ENCODE measurements around the gene PLCZ1.
"Not testable (repeated sequence)": the region's sequence is repeated elsewhere in the genome, so short reads cannot be mapped to it uniquely, and the experiment has no call there.

The PLCZ1 gene, protein sequence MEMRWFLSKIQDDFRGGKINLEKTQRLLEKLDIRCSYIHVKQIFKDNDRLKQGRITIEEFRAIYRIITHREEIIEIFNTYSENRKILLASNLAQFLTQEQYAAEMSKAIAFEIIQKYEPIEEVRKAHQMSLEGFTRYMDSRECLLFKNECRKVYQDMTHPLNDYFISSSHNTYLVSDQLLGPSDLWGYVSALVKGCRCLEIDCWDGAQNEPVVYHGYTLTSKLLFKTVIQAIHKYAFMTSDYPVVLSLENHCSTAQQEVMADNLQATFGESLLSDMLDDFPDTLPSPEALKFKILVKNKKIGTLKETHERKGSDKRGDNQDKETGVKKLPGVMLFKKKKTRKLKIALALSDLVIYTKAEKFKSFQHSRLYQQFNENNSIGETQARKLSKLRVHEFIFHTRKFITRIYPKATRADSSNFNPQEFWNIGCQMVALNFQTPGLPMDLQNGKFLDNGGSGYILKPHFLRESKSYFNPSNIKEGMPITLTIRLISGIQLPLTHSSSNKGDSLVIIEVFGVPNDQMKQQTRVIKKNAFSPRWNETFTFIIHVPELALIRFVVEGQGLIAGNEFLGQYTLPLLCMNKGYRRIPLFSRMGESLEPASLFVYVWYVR

DNA sequence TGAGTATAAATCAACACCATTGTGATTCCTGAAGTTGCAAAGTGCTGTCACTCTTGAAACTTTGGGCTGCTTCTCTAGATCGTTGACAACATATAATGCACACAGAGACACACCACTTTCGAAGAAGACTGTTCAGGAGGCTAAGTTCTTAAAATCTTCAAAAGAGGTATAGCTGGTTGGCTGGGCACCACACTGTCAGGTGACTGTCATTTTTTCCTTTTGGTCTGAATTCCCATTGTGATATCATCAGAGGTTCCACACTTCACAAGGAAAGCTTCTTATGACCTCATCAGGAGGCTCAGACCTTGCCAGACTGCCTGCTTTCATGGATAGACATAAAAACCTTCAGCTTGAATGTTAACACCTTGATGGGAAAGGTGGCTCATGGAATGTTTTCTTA lies at the start of gene PLCZ1, which contains the start of gene CAPZA3:
Gene PLCZ1 (minus strand): TSS at position 194 of the 400 bp plus-strand sequence. CDS start 641 bp downstream, outside the sequence.
Gene CAPZA3 (plus strand): TSS at position 301 of the 400 bp plus-strand sequence. CDS start 150 bp downstream, outside the sequence.
- no peak for DNase-seq

DNA sequence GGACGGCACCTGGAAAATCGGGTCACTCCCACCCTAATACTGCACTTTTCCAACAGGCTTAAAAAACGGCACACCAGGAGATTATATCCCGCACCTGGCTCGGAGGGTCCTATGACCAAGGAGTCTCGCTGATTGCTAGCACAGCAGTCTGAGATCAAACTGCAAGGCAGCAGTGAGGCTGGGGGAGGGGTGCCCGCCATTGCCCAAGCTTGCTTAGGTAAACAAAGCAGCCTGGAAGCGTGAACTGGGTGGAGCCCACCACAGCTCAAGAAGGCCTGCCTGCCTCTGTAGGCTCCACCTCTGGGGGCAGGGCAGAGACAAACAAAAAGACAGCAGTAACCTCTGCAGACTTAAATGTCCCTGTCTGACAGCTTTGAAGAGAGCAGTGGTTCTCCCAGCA lies 47.7 kb upstream of the PLCZ1 start:
- not testable (repeated sequence) for DNase-seq

DNA sequence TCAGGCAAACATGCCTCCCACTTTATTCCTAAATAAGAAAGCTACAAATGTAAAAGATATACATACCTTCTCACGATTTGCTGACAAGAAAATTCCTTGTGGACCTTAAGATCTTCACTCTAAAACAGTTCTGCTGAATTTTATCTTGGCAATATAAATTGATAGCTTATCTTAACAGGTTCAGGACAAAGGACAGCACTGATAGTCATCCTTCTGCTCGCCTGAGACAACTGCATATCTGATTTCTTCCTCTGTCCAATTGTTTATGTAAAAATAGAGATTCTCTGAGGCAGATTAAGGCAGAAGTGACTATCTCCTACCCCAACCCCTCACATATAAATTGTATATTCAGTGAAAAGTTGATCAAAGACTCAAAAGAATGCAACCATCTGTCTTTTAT lies 45.0 kb upstream of the PLCZ1 start:
- no peak for DNase-seq

DNA sequence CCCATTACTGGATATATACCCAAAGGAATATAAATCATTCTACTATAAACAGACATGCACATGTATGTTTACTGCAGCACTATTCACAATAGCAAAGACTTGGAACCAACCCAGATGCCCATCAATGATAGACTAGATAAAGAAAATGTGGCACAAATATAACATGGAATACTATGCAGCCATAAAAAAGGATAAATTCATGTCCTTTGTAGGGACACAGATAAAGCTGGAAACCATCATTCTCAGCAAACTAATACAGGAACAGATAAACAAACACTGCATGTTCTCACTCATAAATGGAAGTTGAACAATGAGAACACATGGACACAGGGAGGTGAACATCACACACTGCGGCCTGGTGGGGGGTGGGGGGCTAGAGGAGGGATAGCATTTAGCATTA lies 28.7 kb upstream of the PLCZ1 start:
- not testable (repeated sequence) for DNase-seq

DNA sequence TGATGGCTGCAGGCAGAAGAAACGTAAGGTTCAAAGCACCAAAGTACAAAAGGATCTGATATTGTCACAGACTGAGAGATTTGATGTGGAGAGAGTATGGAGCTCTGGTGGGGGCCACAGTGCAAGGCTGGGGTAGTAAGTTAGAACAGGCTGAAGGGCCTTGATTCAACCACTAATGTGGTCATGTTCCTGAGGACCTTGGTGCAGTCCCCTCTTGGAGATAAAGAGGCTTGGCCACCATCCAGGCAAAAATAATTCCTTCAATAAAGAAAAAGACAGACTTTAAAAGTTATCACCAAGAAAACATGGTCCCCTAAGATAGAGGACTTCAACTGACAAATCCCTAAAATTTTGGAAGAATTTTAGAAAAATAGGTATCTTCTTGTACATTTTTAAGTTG lies 17.5 kb upstream of the PLCZ1 start:
- no peak for DNase-seq

DNA sequence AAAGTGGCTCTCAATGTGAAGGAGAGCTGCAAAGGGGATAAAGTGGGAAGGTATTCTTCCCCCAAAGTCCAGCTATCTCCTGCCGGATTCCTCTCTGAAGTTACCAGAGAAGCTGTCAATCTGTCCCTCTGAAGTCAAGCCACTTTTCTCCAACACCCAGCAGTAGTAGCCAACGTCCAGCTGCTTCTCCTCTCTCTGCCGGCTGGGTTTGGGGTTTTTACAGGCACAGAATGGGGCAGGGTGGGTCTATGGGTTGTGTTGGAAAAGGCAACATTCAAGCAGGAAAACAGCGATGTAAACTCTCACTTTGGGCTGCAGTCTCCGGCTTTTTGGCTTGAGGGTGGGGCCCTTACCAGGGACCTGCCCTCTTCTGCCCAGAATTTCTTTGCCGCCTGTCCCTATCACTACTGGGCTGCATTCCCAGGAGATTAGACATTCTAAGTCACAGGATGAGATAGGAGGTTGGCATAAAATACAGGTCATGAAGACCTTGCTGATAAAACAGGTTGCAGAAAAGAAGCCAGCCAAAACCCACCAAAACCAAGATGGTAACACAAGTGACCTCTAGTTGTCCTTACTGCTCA lies 16.4 kb upstream of the PLCZ1 start:
- peak; percentile 51 for DNase-seq

DNA sequence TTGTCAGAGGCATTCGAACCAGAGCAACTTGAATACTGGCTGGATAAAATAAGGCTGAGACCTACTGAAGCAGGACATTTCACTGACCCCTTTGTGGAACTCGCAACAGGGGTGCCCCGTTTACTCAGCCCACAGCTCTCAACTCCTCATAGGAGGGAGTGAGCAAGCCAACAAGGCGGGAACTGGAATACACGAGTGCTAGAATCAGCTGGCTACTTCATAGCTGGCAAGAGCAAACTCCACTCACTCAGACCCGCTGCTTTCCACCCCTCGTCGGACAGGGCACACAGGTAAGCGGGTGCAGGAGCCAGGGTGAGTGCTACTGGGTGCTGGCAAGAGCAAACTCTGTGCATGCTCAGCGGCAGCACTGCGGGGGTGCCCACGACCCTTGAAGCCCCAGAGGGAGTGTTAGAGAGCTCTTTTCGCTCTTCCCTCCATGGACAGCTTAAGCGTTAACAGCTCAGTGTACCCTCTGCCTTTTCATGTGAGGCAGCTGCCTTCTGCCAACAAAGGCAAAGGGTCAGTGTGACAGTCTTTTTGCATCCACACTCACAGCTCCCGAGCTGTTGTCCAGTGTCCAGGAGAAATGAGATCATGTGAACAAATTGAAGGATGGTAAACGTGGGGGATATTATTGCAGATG lies 15.8 kb upstream of the PLCZ1 start:
- DNase-seq = no peak

DNA sequence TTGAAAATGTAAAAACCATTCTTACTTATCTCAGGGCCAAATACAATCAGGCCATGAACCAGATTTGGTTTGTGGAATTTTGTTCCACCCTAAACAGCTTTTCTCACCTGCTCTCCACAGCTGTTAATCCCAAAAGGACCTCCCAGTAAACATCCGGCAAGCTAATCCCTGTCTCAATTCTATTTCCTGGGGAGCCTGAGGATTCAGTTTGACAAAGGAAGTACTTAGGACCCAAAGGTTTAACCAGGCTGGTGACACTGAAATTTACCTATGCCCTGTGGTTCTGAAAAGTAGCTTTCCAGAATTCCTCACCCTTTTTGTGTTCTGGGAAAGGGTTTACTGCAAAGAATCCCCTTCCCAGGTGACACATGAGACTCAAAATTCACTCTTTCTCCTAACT lies 15.1 kb upstream of the PLCZ1 start:
- DNase-seq = no peak

DNA sequence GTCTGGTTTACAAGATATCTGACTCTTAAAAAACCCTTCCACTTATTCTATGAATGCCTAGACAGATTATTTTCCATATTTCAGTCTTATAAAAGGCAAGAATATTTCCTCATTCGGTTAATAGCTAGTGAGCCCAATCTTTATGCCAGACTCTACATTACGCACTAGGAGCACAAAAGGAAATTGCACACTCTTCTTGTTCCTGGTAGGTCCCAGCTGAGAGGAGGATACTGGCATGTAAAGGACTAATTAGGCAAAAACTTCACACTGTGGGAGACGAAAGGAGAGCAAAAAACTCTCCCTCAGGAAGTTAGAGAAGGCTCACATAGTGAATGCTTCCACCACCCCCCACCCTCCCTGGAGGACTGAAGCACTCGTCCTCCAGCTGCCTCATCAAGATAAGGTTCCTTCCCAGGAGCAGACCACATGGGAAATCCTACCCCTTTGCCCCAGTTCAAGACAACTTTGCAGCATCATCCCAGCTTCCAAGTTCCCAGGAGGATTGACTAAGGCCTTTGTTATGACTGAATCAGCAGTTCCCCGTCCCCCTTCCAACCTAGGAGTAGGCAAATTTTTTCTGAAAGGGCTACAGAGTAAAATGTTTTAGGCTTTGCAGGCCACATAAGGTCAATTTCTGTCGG lies 14.6 kb upstream of the PLCZ1 start:
- peak; percentile 94 for DNase-seq

DNA sequence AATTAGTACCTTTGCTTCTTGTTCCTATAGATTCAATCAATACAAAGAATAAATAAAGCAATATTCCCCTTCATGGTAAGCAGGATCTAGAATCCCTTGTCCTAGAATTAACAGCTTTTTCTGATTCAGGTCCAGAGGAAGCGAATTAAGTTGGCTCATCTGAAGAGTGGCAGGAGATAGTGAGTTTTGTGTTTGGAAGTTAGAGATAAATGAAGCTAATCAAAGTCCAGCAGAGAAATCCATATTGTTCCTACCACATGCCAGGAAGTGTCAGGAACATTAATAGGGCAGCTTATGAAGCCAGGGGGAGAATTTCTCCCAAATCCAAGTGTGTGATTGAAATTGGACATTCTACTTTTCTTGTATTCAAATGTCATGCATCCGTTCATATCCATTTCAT lies 14.1 kb upstream of the PLCZ1 start:
- no peak for DNase-seq

DNA sequence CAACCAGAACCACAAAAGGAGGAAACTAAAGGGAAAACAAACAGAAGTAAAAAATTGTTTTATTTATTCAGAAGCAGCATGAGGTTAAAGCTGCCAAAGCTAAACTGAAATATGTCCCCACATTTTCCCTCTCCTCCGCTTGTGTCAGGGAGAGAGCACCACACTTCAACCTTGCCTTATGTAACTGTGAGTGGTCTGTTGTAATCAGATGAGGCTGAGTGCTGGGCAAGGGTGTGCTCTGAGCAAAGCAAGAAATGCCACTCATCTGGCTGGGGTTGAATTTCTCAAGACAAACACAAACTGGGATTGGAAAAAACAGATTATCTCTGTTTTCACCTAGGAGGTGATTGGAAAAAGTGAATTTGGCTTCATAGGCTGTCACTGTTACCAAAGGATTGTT lies 12.3 kb upstream of the PLCZ1 start:
- DNase-seq = peak; percentile 57

DNA sequence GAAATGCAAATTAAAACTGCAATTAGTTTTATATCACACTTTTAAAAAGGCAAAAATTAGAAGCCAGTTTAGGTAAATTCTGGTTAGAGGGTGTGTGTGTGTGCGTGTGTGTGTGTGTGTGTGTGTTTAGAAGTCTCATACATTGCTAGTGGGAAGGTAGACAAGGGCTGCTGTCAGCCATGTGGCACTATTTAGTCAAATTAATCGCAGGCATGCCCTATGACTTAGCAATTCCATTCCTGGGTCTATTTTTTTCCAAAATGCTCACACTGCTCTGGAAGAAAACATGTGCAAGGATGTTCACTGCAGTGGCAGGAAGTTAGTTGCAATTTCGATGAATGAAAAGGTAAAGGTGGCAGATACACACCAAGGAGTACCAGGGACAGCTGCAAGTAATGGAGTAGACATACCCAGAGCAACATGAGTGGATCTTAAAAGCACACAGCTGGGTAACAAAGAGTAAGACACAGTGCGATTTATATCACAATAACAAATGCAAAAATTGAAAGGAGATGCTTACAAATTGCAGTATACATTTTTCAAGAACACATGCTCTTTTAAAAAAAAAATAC lies 11.7 kb upstream of the PLCZ1 start:
- no peak for DNase-seq

DNA sequence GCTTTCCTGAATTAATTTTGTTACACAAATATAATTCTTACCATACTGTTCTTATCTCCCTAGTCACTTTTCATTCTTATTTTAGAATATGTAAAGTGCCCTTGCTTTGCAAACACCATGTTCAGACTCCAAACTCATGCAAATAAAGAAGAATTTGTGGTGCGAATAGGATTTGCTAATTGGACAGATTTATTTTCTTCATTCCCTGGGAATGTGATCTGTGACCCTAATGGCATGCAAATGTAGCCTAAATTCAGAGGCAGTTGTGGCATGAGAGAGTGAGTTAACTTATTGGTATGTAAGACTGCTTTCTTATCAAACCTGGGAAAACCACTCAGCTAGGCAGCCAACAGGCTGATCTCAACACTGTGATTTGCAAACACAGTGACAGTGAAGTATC lies 10.1 kb upstream of the PLCZ1 start:
- DNase-seq = peak; percentile 94

DNA sequence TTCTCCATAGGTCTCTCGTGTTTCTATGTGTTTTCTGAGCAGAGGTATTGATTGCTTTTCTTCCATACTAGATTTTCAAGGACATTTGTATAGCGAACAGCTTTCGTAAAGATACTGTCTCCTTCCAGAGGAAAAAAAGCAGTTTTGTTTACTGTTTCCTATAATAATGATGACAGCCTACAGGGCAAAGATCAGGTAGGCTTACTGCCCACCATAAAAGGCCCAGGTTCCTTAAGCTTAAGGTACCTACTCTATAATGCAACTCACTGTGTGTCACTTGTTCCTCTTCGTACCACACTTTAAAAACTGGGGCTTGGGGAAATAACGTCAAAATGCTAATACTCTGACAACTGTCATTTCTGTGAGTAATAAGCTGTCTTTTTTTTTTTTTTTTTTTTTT lies 6.7 kb downstream of the PLCZ1 start:
- DNase-seq = no peak

DNA sequence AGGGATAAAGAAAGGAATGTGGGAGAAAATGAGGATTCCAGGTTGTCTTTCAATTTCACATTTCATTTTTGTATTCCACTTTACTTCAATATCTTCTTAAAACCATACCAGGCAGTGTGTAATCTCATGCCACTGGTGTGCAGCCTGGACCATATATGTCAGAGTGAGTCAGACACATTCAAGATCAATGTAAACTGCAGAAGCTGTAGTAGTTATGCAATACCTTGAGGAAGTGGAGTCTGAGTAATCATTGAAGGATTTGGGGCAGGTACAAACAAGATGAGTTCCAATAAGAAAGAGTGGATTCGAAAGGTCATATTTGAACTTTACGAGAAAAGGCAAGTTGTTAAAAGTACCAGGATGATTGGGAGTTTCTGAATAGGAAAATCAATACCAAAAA lies 14.1 kb downstream of the PLCZ1 start:
- peak; percentile 93 for DNase-seq

DNA sequence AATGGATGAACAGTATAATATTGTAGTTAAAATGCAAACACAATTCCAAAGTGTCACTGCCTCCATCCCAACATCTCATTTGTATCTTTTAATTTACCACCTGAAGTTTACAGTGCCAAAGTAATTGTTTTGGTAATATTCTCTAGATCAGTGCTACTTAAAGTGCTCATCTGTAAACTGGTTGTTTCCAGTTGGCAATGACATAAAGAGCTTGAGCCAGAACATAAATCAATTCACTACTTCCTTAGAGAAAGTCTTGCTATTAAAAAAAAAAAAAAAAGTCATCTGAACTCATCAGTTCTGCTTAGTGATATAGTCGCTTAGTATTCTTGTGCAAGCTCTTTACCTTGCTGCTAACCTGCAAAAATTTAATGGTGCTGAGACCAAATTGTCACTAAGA lies 16.4 kb downstream of the PLCZ1 start:
- no peak for DNase-seq

DNA sequence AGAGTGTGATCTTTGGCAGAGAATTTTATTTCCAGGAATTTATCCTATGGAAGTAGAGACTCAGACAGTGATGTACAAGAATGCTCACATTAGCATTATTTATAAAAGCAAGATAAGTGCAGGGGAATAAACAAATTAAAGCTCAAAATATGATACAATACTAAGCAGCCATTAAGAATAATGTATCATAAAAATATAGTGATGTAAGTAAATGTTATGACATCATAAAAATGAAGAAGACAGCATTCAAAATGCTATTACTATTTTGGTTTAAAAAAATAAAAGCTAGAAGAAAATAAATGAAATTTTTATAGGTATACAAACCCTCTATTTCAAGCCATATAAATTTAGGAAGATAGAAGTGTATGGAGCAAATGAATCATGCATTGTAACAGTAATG lies 17.1 kb downstream of the PLCZ1 start:
- no peak for DNase-seq

DNA sequence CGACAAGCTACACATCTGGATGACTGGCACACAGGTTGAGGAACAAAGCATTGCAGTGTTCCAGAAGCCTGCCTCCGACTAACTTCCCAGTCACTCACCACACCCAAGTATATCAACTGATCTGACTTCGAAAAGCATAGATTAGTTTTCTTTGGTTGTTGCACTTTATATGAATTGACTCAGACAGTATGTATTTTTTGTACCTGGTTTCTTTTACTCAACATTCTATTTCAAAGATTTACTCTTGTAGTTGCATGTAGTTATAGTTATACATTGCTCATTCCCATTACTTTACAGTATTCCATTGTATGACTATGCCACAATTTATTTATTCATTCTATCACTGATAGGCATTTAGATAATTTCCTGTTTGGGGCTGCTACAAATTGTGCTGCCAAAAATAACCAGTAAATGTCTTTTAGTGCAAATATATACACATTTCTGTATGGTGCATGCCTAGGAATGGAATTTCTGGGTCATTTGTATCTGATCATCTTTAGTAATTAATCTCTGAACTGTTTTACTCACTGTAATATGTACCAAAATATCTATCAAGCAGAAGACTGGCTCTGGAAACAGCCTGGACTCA lies 17.8 kb downstream of the PLCZ1 start:
- DNase-seq = no peak

DNA sequence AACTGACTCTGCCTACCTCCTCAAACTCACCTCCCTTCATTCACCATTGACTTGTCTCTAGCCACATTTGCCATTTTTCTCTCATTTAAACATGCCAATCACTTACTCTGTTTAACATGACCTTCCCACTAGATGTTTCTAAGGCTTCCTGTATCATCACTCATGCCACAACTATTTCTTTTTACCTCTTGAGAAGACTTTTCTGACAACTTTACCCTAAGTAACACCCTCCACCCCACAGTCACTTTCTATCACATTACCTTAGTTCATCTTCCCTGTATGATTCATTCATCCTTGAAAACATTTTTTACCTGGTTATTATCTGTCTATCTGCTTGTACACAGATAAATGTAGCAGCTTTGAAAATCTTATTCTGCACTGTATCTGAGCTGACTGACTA lies 19.4 kb downstream of the PLCZ1 start:
- DNase-seq = peak; percentile 57

DNA sequence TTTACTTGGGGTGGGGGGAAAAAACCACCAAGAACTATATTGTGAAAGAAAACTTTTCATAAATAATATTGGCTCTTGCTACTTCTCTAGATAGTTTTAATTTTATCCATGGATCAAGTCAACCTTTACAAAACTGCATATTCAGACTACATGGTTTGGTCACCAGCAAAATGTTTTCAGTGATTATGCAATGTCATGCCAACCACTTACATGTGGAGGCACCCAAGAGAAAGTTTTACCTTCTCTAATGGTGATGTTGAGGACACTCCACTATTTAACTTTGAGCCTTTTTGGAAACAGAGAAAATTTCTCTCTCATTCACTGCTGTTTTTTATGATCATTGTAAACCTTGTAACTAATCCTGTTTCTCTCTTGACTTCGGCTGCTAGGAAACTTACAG lies 21.6 kb downstream of the PLCZ1 start:
- no peak for DNase-seq

DNA sequence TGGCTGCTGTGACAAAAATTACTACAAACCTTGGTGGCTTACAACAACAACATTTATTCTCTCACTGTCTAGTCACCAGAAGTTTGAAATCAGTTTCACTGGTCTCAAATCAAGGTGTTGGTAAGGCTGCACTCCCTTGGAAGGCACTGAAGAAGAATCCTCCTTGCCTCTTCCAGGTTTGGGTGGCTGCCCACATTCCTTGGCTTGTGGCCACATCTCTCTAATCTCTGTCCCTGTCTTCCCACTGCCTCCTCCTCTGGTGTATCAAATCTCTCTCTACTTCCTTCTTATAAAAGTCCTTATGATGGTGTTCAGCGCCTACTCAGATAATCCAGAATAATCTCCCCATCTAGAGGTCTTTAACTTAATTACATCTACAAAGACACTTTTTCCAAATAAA lies 31.0 kb downstream of the PLCZ1 start:
- DNase-seq = peak; percentile 77

DNA sequence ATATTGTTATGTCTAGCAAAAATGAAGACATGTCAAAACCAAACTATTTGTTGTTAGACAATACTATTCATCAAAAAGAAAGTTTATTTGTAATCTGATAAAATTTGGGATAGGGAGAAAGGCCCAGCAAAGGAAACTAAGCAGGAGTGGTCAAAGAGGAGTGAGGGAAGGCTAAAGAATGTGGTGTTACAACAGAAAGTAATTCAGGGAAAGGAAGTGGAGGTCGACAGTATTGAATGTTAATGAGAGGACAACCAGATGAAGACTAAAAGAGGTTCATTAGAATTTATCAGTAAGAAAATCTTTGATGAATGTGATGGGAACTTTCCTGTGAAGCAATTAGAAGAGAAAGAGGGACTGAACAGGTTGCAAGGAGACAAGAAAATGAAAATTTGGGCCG lies 33.9 kb downstream of the PLCZ1 start:
- DNase-seq = peak; percentile 12
